ENCODE results near the gene NF1. TPM values are rescaled to one million over a fixed set of nuclear protein-coding genes. Genes with fewer than 3 reads are reported as not detected.
"Not testable (repeated sequence)": the region's sequence is repeated elsewhere in the genome, so short reads cannot be mapped to it uniquely, and the experiment has no call there.

Gene NF1
- total RNA-seq, 1 donor: 79.7 TPM

DNA sequence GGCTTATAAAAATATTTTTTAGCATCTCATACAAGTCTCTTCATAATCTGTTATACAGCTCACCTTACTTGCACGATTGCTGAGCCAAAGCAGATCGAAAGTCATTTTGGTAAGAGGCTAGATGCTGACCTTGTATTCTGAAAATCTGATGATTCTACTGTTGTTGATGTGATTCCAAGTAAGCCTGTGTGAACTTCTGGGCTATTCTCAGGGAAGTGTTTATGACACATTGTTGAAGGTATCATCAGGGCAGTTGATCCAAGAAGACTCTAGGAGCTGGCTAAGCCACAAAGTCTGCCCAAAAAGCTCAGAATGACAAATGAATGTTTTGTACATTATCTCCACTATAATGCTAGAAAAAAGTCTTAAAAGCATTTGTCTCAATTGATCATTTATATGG is 186.3 kb downstream of the NF1 start:
- no peak overlapping the region for H3K4me3 ChIP-seq (ENCODE audit: low read depth, low read length)
- no peak for DNase-seq (ENCODE audit: low read depth)
- TF ChIP-seq, protein P1, sequence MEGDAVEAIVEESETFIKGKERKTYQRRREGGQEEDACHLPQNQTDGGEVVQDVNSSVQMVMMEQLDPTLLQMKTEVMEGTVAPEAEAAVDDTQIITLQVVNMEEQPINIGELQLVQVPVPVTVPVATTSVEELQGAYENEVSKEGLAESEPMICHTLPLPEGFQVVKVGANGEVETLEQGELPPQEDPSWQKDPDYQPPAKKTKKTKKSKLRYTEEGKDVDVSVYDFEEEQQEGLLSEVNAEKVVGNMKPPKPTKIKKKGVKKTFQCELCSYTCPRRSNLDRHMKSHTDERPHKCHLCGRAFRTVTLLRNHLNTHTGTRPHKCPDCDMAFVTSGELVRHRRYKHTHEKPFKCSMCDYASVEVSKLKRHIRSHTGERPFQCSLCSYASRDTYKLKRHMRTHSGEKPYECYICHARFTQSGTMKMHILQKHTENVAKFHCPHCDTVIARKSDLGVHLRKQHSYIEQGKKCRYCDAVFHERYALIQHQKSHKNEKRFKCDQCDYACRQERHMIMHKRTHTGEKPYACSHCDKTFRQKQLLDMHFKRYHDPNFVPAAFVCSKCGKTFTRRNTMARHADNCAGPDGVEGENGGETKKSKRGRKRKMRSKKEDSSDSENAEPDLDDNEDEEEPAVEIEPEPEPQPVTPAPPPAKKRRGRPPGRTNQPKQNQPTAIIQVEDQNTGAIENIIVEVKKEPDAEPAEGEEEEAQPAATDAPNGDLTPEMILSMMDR (IDR thresholded peaks at IDR 0.05; ENCODE audit: insufficient read depth, low read length): no peak

DNA sequence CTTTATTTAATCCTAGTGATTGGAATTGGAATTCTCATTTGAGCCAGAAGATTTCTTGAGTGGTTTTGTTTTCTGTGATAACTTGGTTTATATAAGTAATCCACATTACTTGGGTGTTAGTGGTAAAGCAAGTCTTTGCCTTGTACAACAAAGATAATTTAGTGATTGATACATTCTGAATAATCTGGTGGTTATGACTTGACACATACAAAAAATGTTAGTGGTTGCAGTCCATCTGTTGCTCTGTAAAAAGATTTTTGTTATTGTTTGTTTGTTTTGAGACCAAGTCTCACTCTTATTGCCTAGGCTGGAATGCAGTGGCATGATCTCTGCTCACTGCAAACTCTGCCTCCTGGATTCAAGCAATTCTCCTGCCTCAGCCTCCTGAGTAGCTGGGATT is 189.1 kb downstream of the NF1 start:
- TF ChIP-seq, protein P1 (IDR thresholded peaks at IDR 0.05; ENCODE audit: insufficient read depth, low read length): no peak
- no peak for DNase-seq (ENCODE audit: low read depth)
- H3K4me3 ChIP-seq (ENCODE audit: low read depth, low read length): no peak overlapping the region

DNA sequence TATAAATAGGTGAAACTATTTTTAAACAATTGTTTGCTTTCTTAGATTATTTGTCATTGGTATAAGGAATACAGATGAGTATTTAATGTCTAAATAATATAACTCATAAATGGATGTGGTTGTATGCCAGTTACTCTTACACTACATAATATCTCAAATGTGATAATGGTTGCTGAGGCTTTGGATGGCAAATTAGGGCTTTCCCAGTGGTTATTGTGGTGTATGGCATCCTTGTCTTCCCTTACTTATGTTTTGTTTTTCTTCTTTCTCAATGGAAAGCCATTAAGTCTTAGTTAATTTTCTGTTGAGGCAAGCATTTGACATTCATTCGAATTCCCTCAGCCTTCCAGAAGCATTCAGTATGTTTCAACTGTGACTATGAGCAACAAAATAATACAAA is 191.8 kb downstream of the NF1 start:
- H3K4me3 ChIP-seq (ENCODE audit: low read depth, low read length): no peak overlapping the region
- DNase-seq (ENCODE audit: low read depth): no peak
- TF ChIP-seq, protein P1 (IDR thresholded peaks at IDR 0.05; ENCODE audit: insufficient read depth, low read length): no peak

DNA sequence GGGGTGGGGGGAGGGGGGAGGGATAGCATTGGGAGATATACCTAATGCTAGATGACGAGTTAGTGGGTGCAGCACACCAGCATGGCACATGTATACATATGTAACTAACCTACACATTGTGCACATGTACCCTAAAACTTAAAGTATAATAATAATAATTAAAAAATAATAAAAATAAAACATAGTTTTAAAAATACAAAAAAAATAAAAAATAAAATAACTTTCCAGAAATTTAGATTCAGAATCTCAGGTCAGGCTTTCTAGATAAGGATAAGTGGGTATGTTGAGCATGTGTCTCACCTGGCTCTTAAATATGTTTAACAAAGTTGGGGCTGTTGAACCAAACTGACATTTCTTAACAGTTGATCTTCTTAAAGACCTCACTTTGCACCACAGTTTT is 193.2 kb downstream of the NF1 start:
- not testable (repeated sequence) for H3K4me3 ChIP-seq (ENCODE audit: low read depth, low read length); DNase-seq (ENCODE audit: low read depth)

DNA sequence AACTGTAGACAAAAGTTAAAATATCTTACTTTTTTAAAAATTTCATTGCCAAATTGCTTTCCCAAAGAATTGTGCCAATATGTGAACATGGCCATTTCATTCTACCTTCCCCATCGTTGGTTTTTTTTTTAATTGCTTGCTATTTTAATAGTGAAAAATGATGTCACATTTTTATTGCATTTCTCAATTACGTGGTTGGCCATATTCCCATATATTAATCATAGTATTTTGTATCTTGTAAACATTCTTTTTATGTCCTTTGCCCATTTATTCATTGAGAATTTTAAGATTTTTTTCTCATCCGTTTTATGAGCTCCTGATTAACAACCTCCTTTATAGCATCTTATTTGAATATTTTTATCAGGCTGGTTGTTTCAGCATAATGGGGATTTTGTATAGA is 195.0 kb downstream of the NF1 start:
- TF ChIP-seq, protein P1 (IDR thresholded peaks at IDR 0.05; ENCODE audit: insufficient read depth, low read length): no peak
- no peak overlapping the region for H3K4me3 ChIP-seq (ENCODE audit: low read depth, low read length)
- no peak for DNase-seq (ENCODE audit: low read depth)

DNA sequence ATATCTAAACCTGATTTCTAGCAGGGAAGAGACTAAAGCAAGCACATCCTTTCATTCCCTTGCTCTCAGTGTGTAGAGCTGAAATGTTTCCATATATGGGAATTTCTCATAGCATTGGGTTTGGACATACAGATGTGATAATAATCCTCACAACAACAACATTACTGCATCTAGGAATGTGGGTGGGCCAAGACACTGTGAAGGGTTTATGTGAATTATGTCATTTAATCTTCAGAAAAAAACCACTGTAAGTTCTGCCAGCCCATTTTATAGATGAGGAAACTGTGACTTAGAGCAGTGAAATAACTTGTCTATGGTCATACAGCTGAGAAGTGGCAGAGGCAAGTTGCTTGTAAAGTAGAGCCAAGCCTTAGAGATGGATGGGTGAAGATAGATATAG is 197.0 kb downstream of the NF1 start:
- TF ChIP-seq, protein P1 (IDR thresholded peaks at IDR 0.05; ENCODE audit: insufficient read depth, low read length): no peak
- no peak for DNase-seq (ENCODE audit: low read depth)
- no peak overlapping the region for H3K4me3 ChIP-seq (ENCODE audit: low read depth, low read length)

DNA sequence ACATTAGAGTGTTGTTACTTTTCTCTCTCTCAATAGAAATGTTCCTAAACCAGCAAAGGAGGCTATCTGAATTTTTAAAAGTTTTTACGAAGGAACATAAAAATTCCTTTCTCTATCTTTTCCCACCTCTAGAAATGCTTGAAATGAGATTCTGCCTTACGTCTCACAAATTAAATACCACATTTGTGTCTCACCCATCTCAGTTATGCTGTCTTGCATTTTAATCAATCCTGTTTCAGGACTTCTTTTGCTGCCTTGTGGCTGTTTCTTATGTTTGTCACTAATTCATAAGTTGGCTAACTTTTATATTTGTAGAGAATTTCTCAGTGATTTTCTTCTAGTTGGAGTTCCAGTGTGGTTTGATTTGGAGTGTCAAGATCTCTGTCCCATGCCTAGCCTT is 198.8 kb downstream of the NF1 start:
- no peak for DNase-seq (ENCODE audit: low read depth)
- TF ChIP-seq, protein P1 (IDR thresholded peaks at IDR 0.05; ENCODE audit: insufficient read depth, low read length): no peak

More for the DNA sequence above, 198.8 kb downstream of the NF1 start:
- no peak overlapping the region for H3K4me3 ChIP-seq (ENCODE audit: low read depth, low read length)
